ENCODE data around the gene CHCHD6.

DNA sequence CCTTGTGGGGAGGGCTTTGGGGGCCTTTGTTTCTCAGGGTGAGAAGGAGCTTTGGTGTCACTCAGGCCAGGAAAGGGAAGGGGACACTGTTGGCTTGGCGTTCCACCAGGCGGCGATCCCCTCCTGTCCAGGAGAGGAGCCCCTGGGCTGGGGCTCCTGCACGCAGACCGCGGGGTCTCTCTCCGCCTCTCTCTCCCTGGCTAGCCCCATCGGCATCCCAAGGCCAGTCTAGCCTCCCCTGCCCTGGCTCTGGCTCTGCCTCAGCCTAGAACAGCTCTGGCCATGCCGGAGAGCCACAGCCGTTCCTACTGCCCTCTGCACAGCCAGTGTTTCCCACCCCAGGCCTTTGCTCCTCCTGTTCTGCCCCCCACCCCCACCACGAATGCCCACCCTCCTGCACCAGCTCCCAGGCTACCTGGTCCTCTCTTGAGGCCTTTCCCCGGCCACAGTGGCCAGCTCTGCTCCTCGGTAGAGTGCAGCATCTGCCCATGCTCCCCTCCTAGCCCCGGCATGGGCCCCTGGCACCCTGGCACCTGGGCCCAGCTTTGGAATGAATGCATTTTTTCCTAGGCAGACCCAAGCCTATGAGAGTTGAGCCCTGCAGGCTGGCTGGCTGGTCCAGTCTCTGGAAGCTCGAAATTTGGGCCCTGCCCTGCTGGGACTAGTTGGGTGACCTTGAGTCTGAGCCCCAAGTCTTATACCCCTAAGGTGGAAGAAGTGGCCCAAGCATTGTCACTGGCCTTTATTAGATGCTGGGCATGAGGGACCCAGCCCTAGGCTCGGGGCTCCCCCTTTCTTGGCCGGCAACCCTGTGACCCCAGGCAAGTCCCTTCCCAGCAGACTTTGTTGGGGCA is 281.3 kb downstream of the CHCHD6 start:
- no peak for TF ChIP-seq POLR2AphosphoS5 (IDR thresholded peaks at IDR 0.05; ENCODE audit: insufficient read depth, low read depth, low read length)
- TF ChIP-seq, protein P1, sequence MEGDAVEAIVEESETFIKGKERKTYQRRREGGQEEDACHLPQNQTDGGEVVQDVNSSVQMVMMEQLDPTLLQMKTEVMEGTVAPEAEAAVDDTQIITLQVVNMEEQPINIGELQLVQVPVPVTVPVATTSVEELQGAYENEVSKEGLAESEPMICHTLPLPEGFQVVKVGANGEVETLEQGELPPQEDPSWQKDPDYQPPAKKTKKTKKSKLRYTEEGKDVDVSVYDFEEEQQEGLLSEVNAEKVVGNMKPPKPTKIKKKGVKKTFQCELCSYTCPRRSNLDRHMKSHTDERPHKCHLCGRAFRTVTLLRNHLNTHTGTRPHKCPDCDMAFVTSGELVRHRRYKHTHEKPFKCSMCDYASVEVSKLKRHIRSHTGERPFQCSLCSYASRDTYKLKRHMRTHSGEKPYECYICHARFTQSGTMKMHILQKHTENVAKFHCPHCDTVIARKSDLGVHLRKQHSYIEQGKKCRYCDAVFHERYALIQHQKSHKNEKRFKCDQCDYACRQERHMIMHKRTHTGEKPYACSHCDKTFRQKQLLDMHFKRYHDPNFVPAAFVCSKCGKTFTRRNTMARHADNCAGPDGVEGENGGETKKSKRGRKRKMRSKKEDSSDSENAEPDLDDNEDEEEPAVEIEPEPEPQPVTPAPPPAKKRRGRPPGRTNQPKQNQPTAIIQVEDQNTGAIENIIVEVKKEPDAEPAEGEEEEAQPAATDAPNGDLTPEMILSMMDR (IDR thresholded peaks at IDR 0.05; ENCODE audit: extremely low read depth in 1 of 2, insufficient read depth in 1 of 2, low read depth in 1 of 2, low read length in 2 of 2) = no peak
- TF ChIP-seq FOS (IDR thresholded peaks at IDR 0.05; ENCODE audit: borderline replicate concordance, insufficient read depth, low read length) = no peak
- no peak for TF ChIP-seq POLR2A (IDR thresholded peaks at IDR 0.05; ENCODE audit: low read depth, low read length)
- TF ChIP-seq, protein P2, sequence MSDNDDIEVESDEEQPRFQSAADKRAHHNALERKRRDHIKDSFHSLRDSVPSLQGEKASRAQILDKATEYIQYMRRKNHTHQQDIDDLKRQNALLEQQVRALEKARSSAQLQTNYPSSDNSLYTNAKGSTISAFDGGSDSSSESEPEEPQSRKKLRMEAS (IDR thresholded peaks at IDR 0.05; ENCODE audit: insufficient read depth, insufficient read length) = no peak
- no peak for TF ChIP-seq EZH2 (IDR thresholded peaks at IDR 0.05; ENCODE audit: borderline replicate concordance, low read depth, low read length, severe bottlenecking)
- no peak for TF ChIP-seq JUN (IDR thresholded peaks at IDR 0.05; ENCODE audit: borderline replicate concordance, insufficient read depth, insufficient read length, low read depth)
- no peak for TF ChIP-seq MYC (IDR thresholded peaks at IDR 0.05; ENCODE audit: low read depth, low read length)

Measured in endothelial cell of umbilical vein (primary cell).